ENCODE measurements around the gene TKT. TPM values are rescaled to one million over a fixed set of nuclear protein-coding genes. Genes with fewer than 3 reads are reported as not detected.

TKT gene
- total and polyA plus RNA-seq, 2 of the 8 experiments (the other 6 are each of a cell fraction or from before 2014, with no cell fraction given): 418 to 986 TPM

DNA sequence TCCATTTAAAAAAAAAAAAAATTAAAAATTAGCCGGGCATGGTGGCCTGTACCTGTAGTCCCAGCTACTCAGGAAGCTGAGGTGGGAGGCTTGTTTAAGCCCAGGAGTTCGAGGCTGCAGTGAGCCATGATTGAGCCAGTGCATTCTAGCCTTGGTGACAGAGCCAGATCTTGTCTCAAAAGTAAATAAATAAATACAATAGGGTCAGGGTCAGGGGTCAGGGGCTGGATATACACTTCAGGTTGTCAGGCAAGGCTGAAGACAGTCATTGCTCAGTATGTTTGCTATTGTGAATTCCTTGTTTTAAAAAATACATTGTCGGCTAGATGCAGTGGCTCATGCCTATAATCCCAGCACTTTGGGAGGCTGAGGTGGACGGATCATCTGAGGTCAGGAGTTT, 8.1 kb upstream of the TKT start:
- Histone ChIP-seq H3K79me2 (ENCODE audit: control insufficient read depth in 1 of 2, insufficient read depth in 2 of 2, low read length in 2 of 2) (no peaks in the 10 kb centered on the region), H2BK20ac (ENCODE audit: low read length) (no peak overlapping the region), H2BK15ac (ENCODE audit: low read length) (no peak overlapping the region), H3K27me3 (replicated peaks in 1 of 4; ENCODE audit: control insufficient read depth in 3 of 4, extremely low read depth in 1 of 4, insufficient read depth in 3 of 4, low read length in 3 of 4) (no peaks in the 10 kb centered on the region), H3K79me1 (ENCODE audit: low read depth, low read length) (no peaks in the 10 kb centered on the region), H3K4me3 (ENCODE audit: extremely low read depth in 1 of 4, insufficient read depth in 2 of 4, low read depth in 3 of 4, low read length in 4 of 4) (no peak overlapping the region), H4K20me1 (replicated peaks in 1 of 2; ENCODE audit: control insufficient read depth in 1 of 2, insufficient read depth in 2 of 2, low read length in 2 of 2) (no peaks in the 10 kb centered on the region), H3K56ac (replicated peaks; ENCODE audit: insufficient read length, low read depth, low read length) (no peak overlapping the region), H3K36me3 (ENCODE audit: control insufficient read depth in 2 of 4, insufficient read depth in 4 of 4, low read length in 3 of 4) (no peaks in the 10 kb centered on the region), H3K18ac (ENCODE audit: extremely low read depth, low read length) (no peak overlapping the region), H2AFZ (ENCODE audit: low read length) (no peak overlapping the region), H3K27ac (ENCODE audit: low read depth, low read length) (no peak overlapping the region), H3K4me2 (ENCODE audit: insufficient read depth in 1 of 2, low read depth in 2 of 2, low read length in 2 of 2) (no peak overlapping the region), H4K5ac (ENCODE audit: insufficient read length, low read depth, low read length) (no peak overlapping the region), H3K9ac (replicated peaks in 1 of 4; ENCODE audit: extremely low read depth in 1 of 4, low read depth in 3 of 4, low read length in 3 of 4) (no peak overlapping the region), H2BK5ac (ENCODE audit: low read depth, low read length) (no peak overlapping the region), H4K8ac (ENCODE audit: extremely low read depth, insufficient read depth, low read length) (no peak overlapping the region), H3K23me2 (ENCODE audit: low read depth, low read length) (no peaks in the 10 kb centered on the region), H3K23ac (ENCODE audit: insufficient read length) (no peak overlapping the region), H3K4ac (replicated peaks; ENCODE audit: insufficient read length, low read depth, low read length) (no peak overlapping the region), H3K4me1 (replicated peaks in 1 of 4; ENCODE audit: control insufficient read depth in 3 of 4, insufficient read depth in 4 of 4, low read length in 3 of 4) (peaks cover 0 to 16% (median 11%) of the 10 kb centered on the region in 4 experiments; a peak in 6 of 7 replicates), H2BK12ac (ENCODE audit: low read depth, low read length) (no peak overlapping the region), H4K91ac (replicated peaks; ENCODE audit: insufficient read length, low read length) (no peak overlapping the region), H2BK120ac (replicated peaks; ENCODE audit: low read depth, low read length) (no peak overlapping the region), H3K9me3 (ENCODE audit: insufficient read depth in 2 of 2, low read depth in 1 of 2, low read length in 1 of 2) (no peaks in the 10 kb centered on the region), H3K14ac (ENCODE audit: insufficient read length) (no peak overlapping the region), H2AK5ac (ENCODE audit: low read depth, low read length) (no peak overlapping the region)
- TF ChIP-seq, protein P1, sequence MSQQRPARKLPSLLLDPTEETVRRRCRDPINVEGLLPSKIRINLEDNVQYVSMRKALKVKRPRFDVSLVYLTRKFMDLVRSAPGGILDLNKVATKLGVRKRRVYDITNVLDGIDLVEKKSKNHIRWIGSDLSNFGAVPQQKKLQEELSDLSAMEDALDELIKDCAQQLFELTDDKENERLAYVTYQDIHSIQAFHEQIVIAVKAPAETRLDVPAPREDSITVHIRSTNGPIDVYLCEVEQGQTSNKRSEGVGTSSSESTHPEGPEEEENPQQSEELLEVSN (IDR thresholded peaks at IDR 0.05): no peak
- FAIRE-seq (no peak), DNase-seq (ENCODE audit: low read depth in 1 of 2, low spot score in 2 of 2) (no peak)
- CTCF ChIA-PET (ENCODE audit: partially characterized antibody): interaction anchor here (0.9 to 1.5 kb wide), 2 partner anchors 12 to 36 kb away, joined by 4 to 6 read pairs; no protein-coding TSS in a partner anchor
- WGBS, 2 experiments (ENCODE audit: extremely low coverage in 1 of 2, insufficient coverage in 1 of 2, insufficient read length in 1 of 2, insufficient replicate concordance in 2 of 2, low coverage in 1 of 2, low lambda C conversion rate in 2 of 2, missing lambda C conversion rate in 1 of 2): 90% methylated on average over 4 of the region's 4 CpGs; no CpG with 5 or more reads in 1 of the 2 experiments
- POLR2A ChIA-PET (ENCODE audit: partially characterized antibody): interaction anchor here (1.2 kb wide), 1 partner anchor 12 kb away, joined by 5 read pairs; no protein-coding TSS in a partner anchor

Measured in H1 (cell line).